Karpas-422 (cell line): ENCODE measurements around the gene HPCA. TPM values are rescaled to one million over a fixed set of nuclear protein-coding genes. Genes with fewer than 3 reads are reported as not detected.

Experiments used
- DNase-seq: peaks from one replicate; pipeline ENCODE4 v3.0.0-alpha.2; 2015
- H2AFZ ChIP-seq: fragments of 200-600 bp; sonication (generic); 2 replicates; pipeline ENCODE4 v1.6.1; 2014; ENCODE audit warnings: antibody characterized with exemption, low read length, mixed read lengths
- H3K27ac ChIP-seq: fragments of 200-600 bp; sonication (generic); 2 replicates; pipeline ENCODE4 v1.5.1; 2014; ENCODE audit warnings: mild to moderate bottlenecking, low read length, moderate library complexity
- H3K27me3 ChIP-seq: fragments of 200-600 bp; sonication (generic); 2 replicates; pipeline ENCODE4 v1.6.1; 2014; ENCODE audit warnings: low read length, mixed read lengths
- H3K36me3 ChIP-seq: fragments of 200-600 bp; sonication (generic); 2 replicates; pipeline ENCODE4 v1.6.1; 2014; ENCODE audit warnings: low read length, mixed read lengths; ENCODE audit not compliant: insufficient read depth
- H3K4me1 ChIP-seq: fragments of 200-600 bp; sonication (generic); 2 replicates; pipeline ENCODE4 v1.6.1; 2014; ENCODE audit warnings: mild to moderate bottlenecking, low read length, mixed read lengths
- H3K4me2 ChIP-seq: fragments of 200-600 bp; sonication (generic); 2 replicates; pipeline ENCODE4 v1.6.1; 2014; ENCODE audit warnings: low read length, low read depth, mild to moderate bottlenecking; ENCODE audit not compliant: poor library complexity, severe bottlenecking
- H3K4me3 ChIP-seq: fragments of 200-600 bp; sonication (generic); 2 replicates; pipeline ENCODE4 v1.5.1; 2014; ENCODE audit warnings: mild to moderate bottlenecking, antibody characterized with exemption, low read length, mixed read lengths
- H3K79me2 ChIP-seq: fragments of 200-600 bp; sonication (generic); 2 replicates; pipeline ENCODE4 v1.6.1; 2014; ENCODE audit warnings: mild to moderate bottlenecking, low read length, mixed read lengths
- H3K9ac ChIP-seq: fragments of 200-600 bp; sonication (generic); 2 replicates; pipeline ENCODE4 v1.6.0; 2014; ENCODE audit warnings: low read length
- H3K9me2 ChIP-seq: fragments of 200-600 bp; sonication (generic), shearing (Covaris generic); replicated peaks from 2 replicates; pipeline ENCODE4 v1.6.0; 2014; ENCODE audit warnings: mild to moderate bottlenecking, low read length, moderate library complexity; ENCODE audit not compliant: insufficient read depth
- H3K9me3 ChIP-seq: fragments of 300-700, 200-600 bp; sonication (generic); 2 replicates; pipeline ENCODE4 v1.6.1; 2014; ENCODE audit warnings: low read length, mixed read lengths
- H4K20me1 ChIP-seq: fragments of 200-600 bp; sonication (generic); 2 replicates; pipeline ENCODE4 v1.6.1; 2014; ENCODE audit warnings: mild to moderate bottlenecking, antibody characterized with exemption, low read length, low read depth; ENCODE audit not compliant: insufficient read depth
- total RNA-seq: library from RNA; depleted of rRNA; stranded (reverse); fragments of >200 nt; shearing (Covaris generic); gene quantifications from 2 replicates; pipeline ENCODE4 v1.2.3, GENCODE V29; 2014; ENCODE audit warnings: low replicate concordance

The HPCA gene
- total RNA-seq, 1 experiment from 2014 or later, result not detected

GRCh38 chr1:32895325-32896215 lies 9.3 kb downstream of the HPCA start:
- Histone ChIP-seq H3K27me3 (no peaks in the 10 kb centered on the region), H3K9me3 (no peaks in the 10 kb centered on the region), H3K4me1 (no peaks in the 10 kb centered on the region), H3K9ac (no peak overlapping the region), H3K27ac (no peak overlapping the region), H3K79me2 (no peaks in the 10 kb centered on the region), H3K4me2 (no peak overlapping the region), H3K36me3 (no peaks in the 10 kb centered on the region), H3K9me2 (no peaks in the 10 kb centered on the region), H4K20me1 (0 out of 2 replicates have a peak, but pooled peaks cover 6% of the 10 kb centered on the region), H3K4me3 (no peak overlapping the region), H2AFZ (no peak overlapping the region)
- no peak for DNase-seq

GRCh38 chr1:32896451-32896850 lies 10.2 kb downstream of the HPCA start:
- Histone ChIP-seq H3K9ac (no peak overlapping the region), H3K9me2 (no peaks in the 10 kb centered on the region), H3K4me2 (no peak overlapping the region), H3K27ac (no peak overlapping the region), H2AFZ (no peak overlapping the region), H3K4me3 (no peak overlapping the region), H3K27me3 (no peaks in the 10 kb centered on the region), H3K36me3 (no peaks in the 10 kb centered on the region), H3K4me1 (no peaks in the 10 kb centered on the region), H3K9me3 (no peaks in the 10 kb centered on the region), H3K79me2 (no peaks in the 10 kb centered on the region), H4K20me1 (no peaks in the 10 kb centered on the region)
- DNase-seq, result no peak

GRCh38 chr1:32897082-32898049 lies 11.1 kb downstream of the HPCA start:
- Histone ChIP-seq H3K27ac (no peak overlapping the region), H2AFZ (no peak overlapping the region), H3K9ac (no peak overlapping the region), H3K79me2 (no peaks in the 10 kb centered on the region), H3K9me2 (no peaks in the 10 kb centered on the region), H3K4me2 (no peak overlapping the region), H3K4me1 (no peaks in the 10 kb centered on the region), H3K36me3 (no peaks in the 10 kb centered on the region), H3K9me3 (no peaks in the 10 kb centered on the region), H3K27me3 (no peaks in the 10 kb centered on the region), H4K20me1 (no peaks in the 10 kb centered on the region), H3K4me3 (no peak overlapping the region)
- no peak for DNase-seq

- H3K9me3 ChIP-seq, result no peaks in the 10 kb centered on the region
- H3K27me3 ChIP-seq, result no peaks in the 10 kb centered on the region
- no peaks in the 10 kb centered on the region for H3K4me1 ChIP-seq
Observed at GRCh38 chr1:32898056-32898455, 11.8 kb downstream of the HPCA start.

GRCh38 chr1:32898958-32899357 lies 12.7 kb downstream of the HPCA start:
- H3K4me3 ChIP-seq, result no peak overlapping the region
- no peaks in the 10 kb centered on the region for H3K27me3 ChIP-seq
- H3K9me2 ChIP-seq, result no peaks in the 10 kb centered on the region
- no peak overlapping the region for H3K4me2 ChIP-seq
- no peaks in the 10 kb centered on the region for H4K20me1 ChIP-seq
- H3K79me2 ChIP-seq, result no peaks in the 10 kb centered on the region
- H3K36me3 ChIP-seq, result no peaks in the 10 kb centered on the region
- H3K9ac ChIP-seq, result no peak overlapping the region
- no peak for DNase-seq
- no peaks in the 10 kb centered on the region for H3K9me3 ChIP-seq
- no peaks in the 10 kb centered on the region for H3K4me1 ChIP-seq
- no peak overlapping the region for H2AFZ ChIP-seq
- H3K27ac ChIP-seq, result no peak overlapping the region

More at GRCh38 chr1:32898056-32898455, 11.8 kb downstream of the HPCA start:
- Histone ChIP-seq H4K20me1 (no peaks in the 10 kb centered on the region), H2AFZ (no peak overlapping the region), H3K9me2 (no peaks in the 10 kb centered on the region), H3K27ac (no peak overlapping the region), H3K9ac (no peak overlapping the region), H3K36me3 (no peaks in the 10 kb centered on the region), H3K4me3 (no peak overlapping the region), H3K4me2 (no peak overlapping the region), H3K79me2 (no peaks in the 10 kb centered on the region)
- no peak for DNase-seq

- no peaks in the 10 kb centered on the region for H3K9me3 ChIP-seq
- H3K4me2 ChIP-seq, result no peak overlapping the region
- no peaks in the 10 kb centered on the region for H3K9me2 ChIP-seq
- no peaks in the 10 kb centered on the region for H3K27me3 ChIP-seq
- no peaks in the 10 kb centered on the region for H4K20me1 ChIP-seq
- H3K9ac ChIP-seq, result no peak overlapping the region
- H3K27ac ChIP-seq, result no peak overlapping the region
- no peaks in the 10 kb centered on the region for H3K36me3 ChIP-seq
- no peak overlapping the region for H2AFZ ChIP-seq
- H3K4me1 ChIP-seq, result no peaks in the 10 kb centered on the region
- H3K79me2 ChIP-seq, result no peaks in the 10 kb centered on the region
- no peak for DNase-seq
- H3K4me3 ChIP-seq, result no peak overlapping the region
Observed at GRCh38 chr1:32899586-32900296, 13.4 kb downstream of the HPCA start.

GRCh38 chr1:32900371-32900955 lies 14.2 kb downstream of the HPCA start:
- no peak for DNase-seq
- H3K9me3 ChIP-seq, result no peaks in the 10 kb centered on the region
- H3K79me2 ChIP-seq, result no peaks in the 10 kb centered on the region
- H3K27me3 ChIP-seq, result no peaks in the 10 kb centered on the region
- no peaks in the 10 kb centered on the region for H3K36me3 ChIP-seq
- no peak overlapping the region for H3K4me3 ChIP-seq
- H3K9ac ChIP-seq, result no peak overlapping the region
- H4K20me1 ChIP-seq, result no peaks in the 10 kb centered on the region
- no peak overlapping the region for H2AFZ ChIP-seq
- H3K4me2 ChIP-seq, result no peak overlapping the region
- H3K4me1 ChIP-seq, result no peaks in the 10 kb centered on the region
- no peak overlapping the region for H3K27ac ChIP-seq
- H3K9me2 ChIP-seq, result no peaks in the 10 kb centered on the region
